Liver (tissue), 9 donors: ENCODE measurements around the gene CES4A. TPM values are rescaled to one million over a fixed set of nuclear protein-coding genes. Genes with fewer than 3 reads are reported as not detected.

Experiments used
- DNase-seq: peaks from one replicate; pipeline ENCODE4 v3.0.0-alpha.2; 2017; ENCODE audit warnings: low spot score
- H3K27ac ChIP-seq, 2 donors: one replicate each; pipeline ENCODE4 v1.7.0; 2013; ENCODE audit warnings: inconsistent platforms in 2 of 2, low read length in 2 of 2, control low read depth in 1 of 2, low read depth in 1 of 2, mild to moderate bottlenecking in 1 of 2
- H3K27me3 ChIP-seq, 4 donors: one replicate each; pipeline versions ENCODE4 v1.6.1 to v1.7.0; 2013; ENCODE audit warnings: low read length in 3 of 4, inconsistent platforms in 1 of 4, mild to moderate bottlenecking in 1 of 4, moderate library complexity in 1 of 4; ENCODE audit not compliant: control insufficient read depth in 4 of 4, insufficient read depth in 4 of 4
- H3K36me3 ChIP-seq, 4 donors: one replicate each; pipeline versions ENCODE4 v1.6.1 to v1.7.0; 2013; ENCODE audit warnings: low read length in 3 of 4, mild to moderate bottlenecking in 3 of 4, low read depth in 1 of 4, moderate library complexity in 1 of 4; ENCODE audit not compliant: control insufficient read depth in 4 of 4, insufficient read depth in 3 of 4
- H3K4me1 ChIP-seq, 4 donors: one replicate each; pipeline versions ENCODE4 v1.6.1 to v1.7.0; 2013; ENCODE audit warnings: low read length in 3 of 4, mild to moderate bottlenecking in 3 of 4, moderate library complexity in 1 of 4; ENCODE audit not compliant: control insufficient read depth in 4 of 4, insufficient read depth in 4 of 4
- H3K4me3 ChIP-seq, 3 donors: one replicate each; pipeline versions ENCODE4 v1.6.1 to v1.7.0; 2013; ENCODE audit warnings: low read length in 3 of 3, control low read depth in 1 of 3, low read depth in 1 of 3, mild to moderate bottlenecking in 1 of 3
- H3K9ac ChIP-seq, 2 donors: one replicate each; pipeline ENCODE4 v1.7.0; 2013; ENCODE audit warnings: low read length in 2 of 2, mild to moderate bottlenecking in 2 of 2, moderate library complexity in 2 of 2, control low read depth in 1 of 2, low read depth in 1 of 2
- H3K9me3 ChIP-seq, 4 donors: one replicate each; pipeline versions ENCODE4 v1.6.1 to v1.7.0; 2013; ENCODE audit warnings: low read length in 3 of 4; ENCODE audit not compliant: control insufficient read depth in 4 of 4
- CTCF ChIP-seq: fragments of 150-350 bp; IDR thresholded peaks from 2 replicates; pipeline ENCODE4 v1.5.1; 2017; ENCODE audit warnings: improper control_type of control experiment, low read depth, low read length; ENCODE audit not compliant: missing input control
- EGR1 ChIP-seq, 2 donors: IDR thresholded peaks; 2 replicates each; pipeline ENCODE4 v1.6.1; 2016 to 2018; ENCODE audit warnings: antibody characterized with exemption in 2 of 2, low read depth in 2 of 2
- FOXA2 ChIP-seq: IDR thresholded peaks from 2 replicates; pipeline ENCODE4 v1.6.1; 2016; ENCODE audit warnings: antibody characterized with exemption
- HNF4A ChIP-seq, 2 donors: conservative IDR thresholded peaks; 2 replicates each; pipeline ENCODE4 v1.6.1; 2016; ENCODE audit warnings: antibody characterized with exemption in 2 of 2, mild to moderate bottlenecking in 2 of 2
- HNF4G ChIP-seq: IDR thresholded peaks from 2 replicates; pipeline ENCODE4 v1.6.1; 2016; ENCODE audit warnings: antibody characterized with exemption
- JUND ChIP-seq, 2 donors: IDR thresholded peaks; 2 replicates each; pipeline ENCODE4 v1.6.1; 2016; ENCODE audit warnings: antibody characterized with exemption in 2 of 2
- REST ChIP-seq: IDR thresholded peaks from 2 replicates; pipeline ENCODE4 v1.6.1; 2016; ENCODE audit warnings: antibody characterized with exemption, mild to moderate bottlenecking
- RXRA ChIP-seq, 2 donors: IDR thresholded peaks; 2 replicates each; pipeline ENCODE4 v1.6.1; 2017 to 2018; ENCODE audit warnings: antibody characterized with exemption in 2 of 2, mild to moderate bottlenecking in 1 of 2
- SP1 ChIP-seq: IDR thresholded peaks from 2 replicates; pipeline ENCODE4 v1.6.1; 2018; ENCODE audit warnings: antibody characterized with exemption, mild to moderate bottlenecking
- TAF1 ChIP-seq: conservative IDR thresholded peaks from 2 replicates; pipeline ENCODE4 v1.6.1; 2016; ENCODE audit warnings: antibody characterized with exemption, mild to moderate bottlenecking
- YY1 ChIP-seq: IDR thresholded peaks from 2 replicates; pipeline ENCODE4 v1.6.1; 2016; ENCODE audit warnings: antibody characterized with exemption, mild to moderate bottlenecking
- WGBS: extraction: QIAGEN DNeasy Blood & Tissue Kit; methylation state at CpG from one replicate; pipeline ENCODE4 v1.1.7; 2013; 5-methylcytosine and 5-hydroxymethylcytosine counted together
- polyA plus RNA-seq, 2 donors: library from polyadenylated mRNA; stranded (reverse) in 1 of 2; unstranded in 1 of 2; fragments of 200-250 nt in 1 of 2; fragments of >200 nt in 1 of 2; fragmentation: Nextera tagmentation in 1 of 2; extraction: Ambion mirVana in 1 of 2; gene quantifications; one replicate each; pipeline versions ENCODE4 v1.2.1 to v1.2.3, GENCODE V29; 2013 to 2015
- total RNA-seq, 2 donors: library from RNA; depleted of rRNA; stranded (reverse); fragments of >200 nt; gene quantifications; one replicate each; pipeline ENCODE4 v1.2.3, GENCODE V29; 2014
- TF ChIP-seq, protein P1 (sequence below): IDR thresholded peaks from 2 replicates; pipeline ENCODE4 v1.6.1; 2016; ENCODE audit warnings: antibody characterized with exemption
- donor health status: healthy.
- donor health status: healthy.
- donor health status: healthy.
- donor health status: healthy.
- donor health status: healthy.

Gene CES4A
- total and polyA plus RNA-seq, 4 donors: 1.6 to 20.5 (median 11.3) TPM

DNA sequence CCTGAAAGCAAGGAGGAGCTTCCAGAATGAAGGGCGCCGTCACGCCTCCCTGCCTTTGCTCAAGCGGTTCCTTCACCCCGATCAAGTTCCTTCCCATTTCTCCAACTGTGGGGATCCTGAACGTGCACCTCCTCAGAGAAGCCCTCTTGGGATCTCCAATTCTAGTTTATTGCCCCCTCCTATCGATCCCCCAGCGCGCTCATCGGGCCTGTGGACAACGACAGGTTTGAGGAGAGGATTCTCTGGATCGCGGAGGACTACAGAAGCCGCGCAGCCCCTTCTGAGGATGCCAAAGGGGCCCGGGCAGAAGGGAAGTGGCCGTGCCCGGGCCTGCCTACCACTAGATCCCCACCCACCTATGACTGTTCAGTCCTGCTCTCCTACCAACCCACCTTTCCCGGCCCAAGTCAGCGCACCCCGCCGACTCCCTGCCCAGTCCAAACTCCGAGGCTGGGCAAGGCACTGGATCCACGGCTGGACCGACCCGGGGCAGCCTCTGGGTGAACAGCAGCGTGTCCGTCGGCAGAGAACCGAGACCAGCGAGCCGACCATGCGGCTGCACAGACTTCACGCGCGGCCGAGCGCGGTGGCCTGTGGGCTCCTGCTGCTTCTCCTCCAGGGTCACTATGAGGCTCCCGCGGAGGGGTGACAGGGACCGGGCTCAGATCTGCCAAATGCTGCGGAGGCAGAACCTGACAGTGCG, 40.1 kb upstream of the CES4A start:
- no peak for DNase-seq
- H3K27ac ChIP-seq: no peak overlapping the region

GRCh38 chr16:66948837-66949225, 39.6 kb upstream of the CES4A start:
- no peak overlapping the region for H3K4me3 ChIP-seq
- H3K4me1 ChIP-seq: peaks cover 10 to 32% (median 25%) of the 10 kb centered on the region in 4 donors
- H3K9me3 ChIP-seq: no peaks in the 10 kb centered on the region
- H3K36me3 ChIP-seq: peaks cover 0 to 5% (median 1%) of the 10 kb centered on the region in 4 donors
- DNase-seq: no peak
- H3K27ac ChIP-seq: no peak overlapping the region
- no peaks in the 10 kb centered on the region for H3K27me3 ChIP-seq
- TF ChIP-seq HNF4G (no peak), EGR1 (IDR thresholded peaks at IDR 0.05; ENCODE audit: low read depth in 2 of 2) (no peak), HNF4A (conservative IDR thresholded peaks at IDR 0.05) (no peak)
- TF ChIP-seq, protein P1, sequence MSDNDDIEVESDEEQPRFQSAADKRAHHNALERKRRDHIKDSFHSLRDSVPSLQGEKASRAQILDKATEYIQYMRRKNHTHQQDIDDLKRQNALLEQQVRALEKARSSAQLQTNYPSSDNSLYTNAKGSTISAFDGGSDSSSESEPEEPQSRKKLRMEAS: no peak
- 49% methylated on average over 21 of the region's 21 CpGs for WGBS
- H3K9ac ChIP-seq: no peak overlapping the region

More for the DNA sequence above, 40.1 kb upstream of the CES4A start:
- Histone ChIP-seq H3K36me3 (peaks cover 0 to 8% (median 5%) of the 10 kb centered on the region in 4 donors), H3K9ac (no peak overlapping the region), H3K27me3 (no peaks in the 10 kb centered on the region), H3K4me1 (peaks cover 10 to 32% (median 25%) of the 10 kb centered on the region in 4 donors), H3K4me3 (peak overlapping the region; percentile 23 to 46 (median 35)), H3K9me3 (no peaks in the 10 kb centered on the region)
- 7% methylated on average over 44 of the region's 44 CpGs for WGBS
- TF ChIP-seq, protein P1: no peak
- TF ChIP-seq SP1: no peak
- TF ChIP-seq HNF4G: no peak
- peak; percentile 7 to 27 for TF ChIP-seq HNF4A (conservative IDR thresholded peaks at IDR 0.05)

DNA sequence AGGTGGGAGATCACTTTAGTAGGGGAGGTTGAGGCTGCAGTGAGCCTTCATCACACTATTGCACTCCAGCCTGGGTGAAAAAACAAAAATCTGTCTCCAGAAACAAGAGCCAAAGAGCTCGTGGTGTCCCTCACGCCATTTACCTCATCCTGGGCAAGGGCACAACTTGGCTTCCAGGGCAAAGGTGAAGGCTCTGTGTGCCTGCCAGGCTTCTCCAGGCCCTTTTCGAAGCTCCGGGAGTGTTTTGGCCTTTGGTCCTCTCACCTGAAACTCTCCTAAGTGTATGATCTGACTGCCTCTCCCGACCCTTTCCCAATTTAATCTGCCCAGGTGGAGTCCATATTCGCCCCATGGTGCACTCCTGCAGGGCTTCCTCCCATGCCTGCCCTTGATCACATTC, 38.9 kb upstream of the CES4A start:
- TF ChIP-seq REST (no peak), JUND (IDR thresholded peaks at IDR 0.05) (peak in 1 of 2 donors; percentile 40), SP1 (peak; percentile 64), CTCF (no peak), YY1 (peak; percentile 58), RXRA (IDR thresholded peaks at IDR 0.05) (peak; percentile 63 to 82), EGR1 (IDR thresholded peaks at IDR 0.05; ENCODE audit: low read depth in 2 of 2) (no peak), HNF4A (conservative IDR thresholded peaks at IDR 0.05) (peak; percentile 57 to 71), TAF1 (no peak), FOXA2 (no peak)
- Histone ChIP-seq H3K9me3 (no peaks in the 10 kb centered on the region), H3K4me3 (no peak overlapping the region), H3K27ac (peak overlapping the region; percentile 38 to 57), H3K9ac (no peak overlapping the region), H3K4me1 (peaks cover 10 to 32% (median 25%) of the 10 kb centered on the region in 4 donors), H3K27me3 (no peaks in the 10 kb centered on the region), H3K36me3 (no peaks in the 10 kb centered on the region)
- WGBS: 35% methylated on average over 6 of the region's 6 CpGs
- no peak for DNase-seq
